GM21576 (cell line): ENCODE measurements around the gene OR2S2.

Experiments used
- ATAC-seq: cut with Tn5 transposase; IDR thresholded peaks from one replicate; pipeline ENCODE4 v1.9.1; 2021; ENCODE audit warnings: mild to moderate bottlenecking, moderate library complexity; ENCODE audit not compliant: unreplicated experiment

OR2S2 gene

DNA sequence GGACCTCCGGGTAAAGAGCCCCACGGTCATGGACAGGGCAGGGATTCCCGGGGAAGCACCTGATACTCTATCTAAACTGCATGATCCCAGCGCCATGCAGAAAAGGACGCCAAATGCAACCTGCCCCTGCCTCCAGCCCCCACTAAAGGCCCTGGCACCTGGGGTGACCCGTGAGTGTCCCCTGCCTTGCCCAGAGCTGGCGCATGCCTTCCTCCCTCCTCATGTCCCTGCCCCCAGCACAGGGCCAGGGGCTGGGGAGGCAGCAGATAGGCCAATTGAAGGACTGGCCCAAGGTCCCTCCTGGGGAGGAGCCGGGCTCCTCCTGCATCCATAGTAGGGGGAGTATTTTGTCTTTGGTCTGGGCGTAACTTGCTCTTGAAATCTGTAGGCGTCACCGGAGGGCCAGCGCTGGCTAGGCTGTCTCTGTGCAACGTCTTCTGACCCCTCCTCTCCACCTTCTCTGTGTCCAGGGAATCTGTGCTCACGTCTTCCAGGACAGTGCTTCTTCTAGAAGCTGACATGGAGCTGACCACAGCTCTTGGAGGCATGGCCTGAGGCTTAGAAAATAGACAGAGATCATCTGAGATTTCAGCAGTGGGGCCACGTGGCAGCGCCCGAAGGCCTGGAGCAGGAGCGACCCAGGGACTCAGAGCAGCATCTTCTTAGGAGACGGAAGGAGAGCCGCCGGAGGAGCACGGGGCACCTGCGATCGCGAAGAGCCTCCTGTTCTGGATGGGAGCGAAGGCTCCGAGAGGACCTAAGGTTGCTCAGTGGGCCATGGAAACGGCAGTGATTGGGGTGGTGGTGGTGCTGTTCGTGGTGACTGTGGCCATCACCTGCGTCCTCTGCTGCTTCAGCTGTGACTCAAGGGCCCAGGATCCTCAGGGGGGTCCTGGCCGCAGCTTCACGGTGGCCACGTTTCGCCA, 48.0 kb downstream of the OR2S2 start:
- ATAC-seq: no peak

DNA sequence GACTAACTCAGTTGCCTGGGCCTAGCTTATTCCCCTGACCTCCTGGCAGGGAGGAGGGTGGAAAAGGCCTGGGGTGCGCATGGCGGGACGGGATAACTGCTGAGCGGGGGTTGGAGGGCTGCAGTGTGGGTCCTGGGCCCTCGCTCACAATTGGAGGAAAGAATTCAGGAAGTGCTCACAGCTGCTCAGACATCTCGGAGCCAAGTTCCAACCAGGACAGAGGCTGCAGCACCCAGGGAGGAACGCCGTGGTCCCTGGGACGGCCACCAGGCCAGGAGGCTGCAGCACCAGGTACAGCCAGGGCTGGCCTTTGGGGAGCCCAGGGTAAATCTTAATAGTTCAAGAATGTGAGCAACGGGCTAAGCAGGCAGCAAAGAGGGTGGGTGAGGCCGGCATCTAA, 48.7 kb downstream of the OR2S2 start, which contains the start of gene SPAAR:
Gene SPAAR, plus strand, starts transcription at position 217 of the 400 bp plus-strand sequence. CDS start 974 bp downstream, outside the sequence.
- ATAC-seq: no peak

DNA sequence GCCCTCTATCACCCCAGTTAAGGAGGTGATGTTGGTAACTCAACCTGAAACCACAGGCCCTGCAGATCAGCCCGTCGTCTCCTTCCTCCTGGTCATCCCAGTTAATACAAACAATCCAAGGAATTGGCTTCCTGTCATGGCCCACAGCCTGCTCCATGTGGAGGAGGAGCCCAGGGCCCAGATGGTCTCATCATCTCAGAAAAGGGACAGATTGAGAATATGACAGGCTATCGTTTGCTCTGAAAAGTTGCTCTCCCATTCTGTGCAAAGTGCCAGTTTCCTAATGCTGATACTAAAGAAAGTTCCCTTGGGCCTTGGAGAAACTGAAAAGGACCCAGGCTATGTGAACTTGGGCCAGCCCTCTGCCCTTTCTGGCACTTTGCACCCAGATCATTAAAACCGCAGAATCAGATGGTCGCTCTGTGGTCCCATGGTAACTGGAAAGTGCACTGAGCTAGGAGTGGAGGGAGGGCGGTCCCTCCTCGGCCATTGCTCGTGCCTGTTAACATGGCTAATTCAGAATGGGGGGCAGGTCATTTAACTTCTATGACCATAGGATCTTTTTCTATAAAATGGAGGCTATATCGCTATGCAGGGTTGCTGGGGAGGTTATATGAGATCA, 49.3 kb downstream of the OR2S2 start:
- ATAC-seq: no peak

DNA sequence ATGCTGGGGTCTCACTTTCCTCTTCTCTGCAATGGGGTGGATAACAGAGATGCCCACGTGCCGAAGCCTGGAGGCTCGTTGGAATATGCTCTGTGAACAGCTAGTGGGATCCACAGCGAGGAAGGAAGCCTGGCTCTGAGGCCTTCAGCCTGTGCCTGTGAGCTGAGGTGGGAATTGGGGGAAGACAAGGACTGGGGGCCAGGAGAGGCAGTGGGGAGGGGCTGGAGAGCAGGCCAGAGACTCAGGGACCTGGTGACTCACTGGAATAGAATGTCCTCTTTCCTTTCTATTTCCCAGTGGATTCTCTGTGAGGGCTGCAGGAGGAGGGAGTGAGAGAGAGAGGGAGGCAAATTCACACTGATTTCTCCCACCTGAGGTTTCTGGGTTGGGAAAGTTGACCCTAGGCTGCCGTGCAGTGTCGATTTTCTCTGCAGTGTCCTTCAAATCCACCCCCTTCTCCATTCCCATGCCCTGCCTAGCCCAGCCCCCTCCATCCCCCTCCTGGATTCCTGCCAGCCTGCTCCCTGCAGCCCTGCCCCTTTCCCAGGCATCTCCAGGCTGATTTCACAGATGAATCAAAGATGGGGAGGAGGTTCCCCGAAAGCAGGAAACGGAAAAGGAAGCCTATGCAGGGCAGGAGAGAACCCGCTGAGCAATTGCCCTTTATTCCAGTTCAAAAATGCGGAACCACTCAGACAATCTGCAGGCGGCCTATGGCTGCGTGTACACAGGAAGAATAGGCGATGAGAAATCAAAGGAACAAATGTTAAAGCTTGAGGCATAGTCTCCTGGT, 50.0 kb downstream of the OR2S2 start:
- ATAC-seq: no peak
